ENCODE measurements around the gene VWA8. TPM values are rescaled to one million over a fixed set of nuclear protein-coding genes. Genes with fewer than 3 reads are reported as not detected.
"Not testable (repeated sequence)": the region's sequence is repeated elsewhere in the genome, so short reads cannot be mapped to it uniquely, and the experiment has no call there.

The VWA8 gene
- total RNA-seq, 1 experiment from 2014 or later, result 20.1 TPM

DNA sequence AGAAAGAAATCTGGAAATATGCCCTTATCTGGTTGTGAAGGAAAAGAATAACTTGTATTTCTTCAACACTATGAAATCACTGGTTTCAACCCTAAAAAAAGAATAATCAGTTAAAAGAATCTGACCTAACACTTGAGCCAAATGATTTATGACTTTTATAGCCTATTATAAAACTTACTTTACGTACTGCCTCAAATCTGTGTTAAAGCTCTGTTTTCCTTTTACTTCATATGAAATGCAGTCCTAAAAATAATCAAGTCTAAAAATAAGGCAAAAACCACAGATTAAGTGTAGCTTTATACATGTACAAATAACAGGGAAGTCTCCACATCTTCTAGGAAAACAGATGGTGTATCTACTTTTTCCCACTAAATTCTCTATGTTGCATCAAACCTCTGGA, 101.3 kb downstream of the VWA8 start:
- no peak for DNase-seq (ENCODE audit: extremely low read depth, low read depth)

DNA sequence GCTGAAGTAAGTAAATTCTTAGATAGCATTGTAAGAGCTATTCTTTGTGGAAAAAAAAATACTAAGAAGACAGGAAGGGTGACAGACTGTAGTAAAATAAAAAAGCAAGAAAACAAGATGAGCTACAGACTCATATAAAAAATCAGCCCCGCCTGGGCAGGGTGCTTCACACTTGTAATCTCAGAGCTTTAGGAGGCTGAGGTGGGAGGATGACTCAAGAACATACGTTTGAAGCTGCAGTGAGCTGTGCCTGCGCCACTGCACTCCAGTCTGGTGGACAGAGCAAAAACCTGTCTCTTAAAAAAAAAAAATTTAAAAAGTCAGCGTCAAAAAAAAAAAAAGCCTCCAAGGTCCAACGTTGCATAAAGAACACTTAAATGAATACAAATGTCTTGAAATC, 102.1 kb downstream of the VWA8 start:
- DNase-seq (ENCODE audit: extremely low read depth, low read depth), result no peak

DNA sequence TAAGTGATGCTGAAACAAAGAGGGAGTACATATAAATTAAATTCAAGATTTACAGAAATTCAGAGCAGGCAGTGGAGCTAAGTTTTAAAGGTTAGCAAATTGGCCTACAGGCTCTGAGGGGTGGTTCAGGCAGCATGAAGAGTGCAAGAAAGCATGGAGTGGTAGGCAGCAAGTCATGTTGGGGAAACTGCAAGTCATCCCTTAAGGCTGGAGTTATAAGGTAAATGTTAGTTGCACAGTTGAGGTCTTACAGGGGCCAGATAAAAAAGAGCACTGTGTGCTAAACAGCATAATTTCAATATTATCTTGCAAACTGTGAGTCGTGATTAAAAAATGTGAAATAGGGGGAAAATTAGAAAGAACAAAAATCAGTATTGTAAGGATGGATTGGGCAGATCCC, 106.2 kb downstream of the VWA8 start:
- no peak for DNase-seq (ENCODE audit: extremely low read depth, low read depth)

DNA sequence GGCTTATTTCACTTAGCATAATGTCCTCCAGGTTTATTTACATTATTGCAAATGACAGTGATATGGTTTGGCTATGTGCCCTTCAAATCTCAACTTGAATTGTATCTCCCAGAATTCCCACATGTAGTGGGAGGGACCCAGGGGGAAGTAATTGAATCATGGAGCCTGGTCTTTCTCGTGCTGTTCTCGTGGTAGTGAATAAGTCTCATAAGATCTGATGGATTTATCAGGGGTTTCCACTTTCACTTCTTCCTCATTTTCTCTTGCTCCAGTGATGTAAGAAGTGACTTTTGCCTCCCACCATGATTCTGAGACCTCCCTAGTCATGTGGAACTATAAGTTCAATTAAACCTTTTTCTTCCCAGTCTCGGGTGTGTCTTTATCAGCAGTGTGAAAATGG, 109.6 kb downstream of the VWA8 start:
- no peak for DNase-seq (ENCODE audit: extremely low read depth, low read depth)

DNA sequence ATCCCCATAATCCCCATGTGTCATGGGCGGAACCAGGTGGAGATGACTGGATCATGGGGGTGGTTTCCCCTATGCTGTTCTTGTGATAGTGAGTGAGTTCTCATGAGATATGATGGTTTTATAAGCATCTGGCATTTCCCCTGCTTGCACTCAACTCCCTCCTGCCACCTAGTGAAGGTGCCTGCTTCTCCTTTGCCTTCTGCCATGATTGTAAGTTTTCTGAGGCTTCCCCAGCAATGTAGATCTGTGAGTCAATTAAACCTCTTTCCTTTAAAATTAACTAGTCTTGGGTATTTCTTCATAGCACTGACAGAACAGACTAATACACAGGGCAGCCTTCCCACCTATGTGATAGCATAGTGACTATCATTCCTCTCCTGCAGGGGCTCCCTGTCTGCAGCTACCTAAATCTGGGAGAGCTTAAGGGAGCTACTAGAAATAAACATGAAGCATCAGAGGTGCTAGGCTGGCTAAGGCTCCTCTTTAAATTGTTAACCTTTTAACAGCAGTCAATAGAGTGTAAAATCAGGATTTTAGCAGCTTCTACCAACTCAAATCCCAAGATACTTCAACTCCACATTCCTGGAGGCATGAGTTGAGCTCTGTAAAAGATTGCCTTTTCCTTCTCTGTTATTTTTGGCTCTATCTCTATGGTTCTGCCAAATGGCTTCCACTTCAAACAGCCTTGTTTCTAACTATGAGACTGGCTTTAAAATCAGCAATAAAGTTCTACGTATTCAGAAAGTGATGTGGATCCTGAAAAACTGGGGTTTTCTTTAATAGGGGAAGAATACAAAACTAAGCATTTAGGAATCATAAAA, 112.3 kb downstream of the VWA8 start:
- DNase-seq (ENCODE audit: extremely low read depth, low read depth), result no peak

DNA sequence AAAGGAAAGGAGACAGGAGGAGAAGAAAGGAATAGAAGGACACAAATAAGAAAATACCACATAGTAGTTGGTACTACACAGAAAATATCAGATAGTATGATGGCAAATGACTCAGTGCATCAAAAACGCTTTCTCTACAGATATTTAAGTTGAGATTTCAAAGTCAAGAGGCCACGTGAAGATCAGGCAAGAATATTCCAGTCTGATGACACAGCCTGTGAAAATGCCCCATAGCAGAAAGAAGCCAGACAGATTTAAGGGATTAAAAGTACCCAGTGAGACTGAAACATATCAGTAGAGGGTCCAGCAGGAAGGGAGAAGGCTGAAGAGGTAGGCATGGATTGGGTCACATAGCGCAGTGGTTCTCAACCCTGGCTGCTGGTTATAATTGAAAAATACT, 113.7 kb downstream of the VWA8 start:
- DNase-seq (ENCODE audit: extremely low read depth, low read depth), result no peak

DNA sequence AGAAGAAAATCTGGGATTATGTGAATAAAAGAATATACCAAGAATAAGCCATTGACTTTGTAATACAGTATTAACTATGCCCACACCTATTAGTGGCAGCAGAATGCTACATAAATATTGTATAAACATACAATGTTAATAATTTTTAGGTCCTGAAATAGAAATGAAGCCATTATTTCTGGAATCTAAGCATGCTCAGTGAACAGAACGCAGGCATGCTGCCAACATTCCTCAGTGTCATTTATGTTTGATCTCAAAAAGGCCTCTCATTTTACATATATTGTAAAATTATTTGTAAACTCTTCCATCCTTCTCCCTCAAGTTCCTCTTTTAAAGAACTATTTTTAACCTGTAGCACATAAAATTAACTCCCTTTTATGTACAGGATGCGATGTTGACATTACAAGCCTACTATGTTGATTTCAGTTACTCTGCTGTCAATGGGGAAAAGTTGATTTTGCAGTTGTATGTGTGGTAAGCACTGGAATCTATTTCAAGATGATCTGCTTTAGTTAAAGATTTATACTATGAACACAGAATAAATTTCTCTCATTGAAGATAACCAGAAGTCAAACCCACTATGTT, 118.8 kb downstream of the VWA8 start:
- no peak for DNase-seq (ENCODE audit: extremely low read depth, low read depth)

DNA sequence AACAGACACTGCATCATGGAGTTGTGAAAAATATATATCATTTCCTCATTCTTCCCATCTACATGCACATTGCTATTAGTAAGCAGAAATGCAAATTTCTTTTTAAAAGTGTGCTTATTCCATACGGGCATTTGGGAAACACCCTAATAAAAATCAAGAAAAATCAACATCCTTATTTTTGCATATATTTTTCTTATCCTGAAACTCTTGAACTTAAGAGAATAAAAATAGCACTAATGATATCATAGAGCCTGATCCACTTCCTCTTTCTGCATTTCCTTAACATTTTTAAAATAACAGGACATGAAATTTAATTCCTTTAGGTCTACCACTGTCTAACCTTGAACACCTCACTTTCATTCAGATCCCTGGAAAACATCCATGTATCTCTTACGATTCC, 123.3 kb downstream of the VWA8 start:
- DNase-seq (ENCODE audit: extremely low read depth, low read depth), result no peak

DNA sequence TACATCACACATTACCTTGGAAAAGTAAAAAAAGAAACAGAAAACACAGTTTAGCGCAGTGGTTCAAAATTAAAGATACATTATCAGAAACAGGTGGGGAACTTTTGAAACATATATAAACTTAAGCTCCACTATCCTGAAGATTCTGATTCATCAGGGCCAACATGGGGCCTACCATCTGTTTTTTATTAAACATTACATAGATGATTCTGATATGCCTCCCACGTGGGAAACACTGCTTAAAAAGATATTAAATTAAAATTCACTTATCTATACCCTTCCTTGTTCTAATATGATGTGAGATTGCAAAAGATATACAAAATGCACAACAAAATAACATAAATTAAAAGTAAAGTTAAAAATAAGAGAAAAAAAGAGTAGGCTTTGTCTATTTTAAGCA, 125.0 kb downstream of the VWA8 start:
- no peak for DNase-seq (ENCODE audit: extremely low read depth, low read depth)

DNA sequence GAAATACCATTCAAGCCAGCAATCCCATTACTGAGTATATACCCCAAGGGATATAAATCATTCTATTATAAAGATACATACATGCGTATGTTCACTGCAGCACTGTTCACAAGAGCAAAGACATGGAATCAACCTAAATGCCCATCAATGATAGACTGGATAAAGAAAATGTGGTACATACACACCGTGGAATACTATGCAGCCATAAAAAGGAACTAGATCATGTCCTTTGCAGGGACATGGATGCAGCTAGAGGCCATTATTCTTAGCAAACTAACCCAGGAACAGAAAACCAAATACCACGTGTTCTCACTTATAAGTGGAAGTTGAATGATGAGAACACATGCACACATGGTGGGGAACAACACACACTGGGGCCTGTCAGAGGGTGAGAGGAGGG, 126.2 kb downstream of the VWA8 start:
- not testable (repeated sequence) for DNase-seq (ENCODE audit: extremely low read depth, low read depth)

DNA sequence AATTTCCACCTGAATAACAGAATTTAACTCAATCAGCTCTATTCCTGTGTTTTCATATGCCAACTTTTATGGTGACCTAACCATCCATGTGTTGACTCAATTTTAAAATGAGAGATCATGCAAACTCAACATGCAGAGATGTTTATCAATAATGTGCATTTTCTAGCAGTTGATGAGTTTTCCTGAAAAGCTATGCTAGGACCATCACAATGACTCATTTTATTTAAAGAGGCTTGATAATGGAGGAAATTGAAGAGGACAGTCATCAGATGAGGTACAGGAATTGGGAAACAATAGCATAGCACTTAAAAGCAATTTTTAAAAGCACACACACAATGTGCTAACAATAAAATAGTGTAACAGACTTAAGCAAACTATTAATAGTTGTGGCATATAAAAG, 127.1 kb downstream of the VWA8 start:
- no peak for DNase-seq (ENCODE audit: extremely low read depth, low read depth)

DNA sequence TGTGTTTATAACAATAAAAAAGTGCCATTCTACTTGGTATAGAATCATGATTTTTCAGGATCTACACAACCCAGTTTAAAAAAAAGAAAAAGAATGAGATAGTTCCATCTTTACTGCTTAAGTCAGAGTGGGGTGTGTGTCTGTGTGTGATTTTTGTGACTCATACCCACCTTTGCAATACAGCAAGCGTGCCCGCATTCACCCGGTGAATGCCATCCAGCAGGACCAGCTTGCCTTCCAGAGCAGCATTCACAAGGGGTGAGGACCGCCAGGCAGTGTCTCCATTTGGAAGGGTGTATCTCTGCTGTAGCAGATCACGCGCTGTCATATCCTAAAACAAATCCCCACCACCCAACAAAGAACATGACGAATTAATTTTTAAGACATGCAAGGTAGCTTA, 127.7 kb downstream of the VWA8 start:
- DNase-seq (ENCODE audit: extremely low read depth, low read depth), result no peak

DNA sequence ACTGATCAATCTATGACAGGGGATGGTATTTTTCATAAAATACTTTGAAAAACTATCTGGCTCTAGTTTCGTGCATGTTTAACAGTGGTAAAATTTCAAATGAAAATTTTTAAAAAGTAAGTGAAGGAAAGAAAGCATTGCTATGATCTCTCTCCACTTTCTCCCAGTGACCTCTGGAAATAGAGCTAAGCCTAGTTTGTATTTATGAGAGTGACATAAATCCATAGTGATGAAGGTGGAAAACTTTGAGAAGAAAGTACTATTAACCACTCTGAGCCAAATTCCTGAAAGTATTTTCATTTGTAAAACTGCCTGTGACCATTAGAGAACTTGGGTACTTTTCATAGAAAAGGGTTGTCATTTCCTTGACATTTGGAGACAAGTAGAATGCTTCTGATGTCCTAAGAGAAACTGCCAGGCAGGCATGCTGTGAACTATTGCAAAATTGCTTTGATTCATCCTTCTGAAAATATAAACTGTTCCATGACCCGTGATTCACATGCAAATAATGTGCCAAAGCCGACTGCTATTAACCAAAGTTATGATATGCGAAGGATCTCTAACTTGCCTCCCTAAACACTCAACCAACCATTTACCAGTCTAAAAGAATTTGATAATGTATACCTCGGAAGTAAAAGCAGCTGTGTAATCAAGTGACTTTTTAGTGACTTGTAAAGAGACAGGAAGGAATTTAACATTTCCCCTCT, 133.2 kb downstream of the VWA8 start:
- DNase-seq (ENCODE audit: extremely low read depth, low read depth), result peak; percentile 60

DNA sequence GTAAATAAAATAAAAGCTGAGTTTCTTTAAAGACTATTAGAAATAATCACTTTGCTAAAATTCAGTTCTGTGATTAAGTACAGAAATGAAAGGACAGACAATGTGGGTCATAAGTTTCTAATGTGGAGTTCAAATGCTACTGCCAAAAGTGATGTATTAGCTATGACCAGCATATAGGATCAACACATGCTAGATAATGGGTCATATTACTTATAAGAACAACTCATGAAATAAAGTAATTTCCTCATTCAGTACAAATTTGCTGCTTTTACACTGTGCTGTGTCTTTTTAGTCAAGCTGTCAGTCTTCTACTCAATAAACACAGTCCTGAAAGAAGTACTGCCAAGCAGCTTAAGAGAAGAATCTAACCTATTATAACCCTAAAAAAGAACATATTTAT, 135.2 kb downstream of the VWA8 start:
- DNase-seq (ENCODE audit: extremely low read depth, low read depth), result no peak

DNA sequence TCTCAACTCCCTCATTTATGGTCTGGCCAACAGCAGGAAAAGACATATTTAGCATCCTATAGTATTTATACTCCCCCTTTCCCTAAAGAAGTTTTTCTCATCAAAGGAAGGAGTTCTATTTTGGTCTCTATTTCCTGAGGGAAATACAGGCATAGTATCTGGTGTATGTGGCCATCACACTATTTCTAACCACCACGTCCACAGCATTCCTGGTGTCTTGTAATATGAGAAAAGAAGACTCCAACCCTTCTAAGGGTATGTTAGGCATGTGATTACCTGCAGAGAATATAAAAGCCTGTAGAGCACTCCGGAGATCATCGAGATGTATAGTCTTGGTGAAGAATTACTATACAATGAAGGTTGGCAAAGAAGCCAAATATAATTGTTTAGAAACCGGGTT, 137.4 kb downstream of the VWA8 start:
- DNase-seq (ENCODE audit: extremely low read depth, low read depth), result no peak

DNA sequence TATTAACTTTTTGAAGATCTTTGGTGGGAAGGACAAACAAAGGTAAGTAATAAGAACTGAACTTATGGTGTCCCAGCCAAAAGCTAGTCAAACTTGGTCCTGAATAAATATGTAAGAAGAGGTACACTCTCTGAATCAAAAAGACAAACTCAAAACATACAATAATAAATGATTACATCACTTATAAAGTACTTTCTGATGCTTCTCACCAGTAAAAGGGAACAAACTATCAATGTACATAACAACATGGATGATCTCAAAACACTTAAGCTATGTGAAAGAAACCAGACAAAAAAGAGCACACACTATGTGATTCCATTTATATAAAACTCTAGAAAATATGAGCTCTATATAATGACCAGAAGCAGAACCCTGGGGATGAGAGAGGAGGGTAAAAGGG, 138.3 kb downstream of the VWA8 start:
- DNase-seq (ENCODE audit: extremely low read depth, low read depth), result no peak

DNA sequence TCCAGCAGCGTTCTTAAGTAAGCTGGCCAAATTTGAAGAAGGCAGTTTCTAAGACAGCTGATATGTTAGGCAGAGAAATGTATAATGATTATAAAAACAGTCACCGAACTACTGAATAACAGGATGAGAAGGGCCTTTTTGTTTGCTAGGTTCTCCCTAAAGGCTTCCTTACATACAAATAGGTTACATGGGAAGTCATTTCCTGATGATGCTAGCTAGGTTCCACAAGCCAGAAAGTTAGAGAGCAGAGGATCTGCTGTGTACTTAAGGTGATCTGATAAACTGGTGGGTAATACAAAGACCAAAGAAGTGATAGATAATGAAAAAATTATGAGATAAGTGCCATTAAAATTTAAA, 139.7 kb downstream of the VWA8 start:
- no peak for DNase-seq (ENCODE audit: extremely low read depth, low read depth)

DNA sequence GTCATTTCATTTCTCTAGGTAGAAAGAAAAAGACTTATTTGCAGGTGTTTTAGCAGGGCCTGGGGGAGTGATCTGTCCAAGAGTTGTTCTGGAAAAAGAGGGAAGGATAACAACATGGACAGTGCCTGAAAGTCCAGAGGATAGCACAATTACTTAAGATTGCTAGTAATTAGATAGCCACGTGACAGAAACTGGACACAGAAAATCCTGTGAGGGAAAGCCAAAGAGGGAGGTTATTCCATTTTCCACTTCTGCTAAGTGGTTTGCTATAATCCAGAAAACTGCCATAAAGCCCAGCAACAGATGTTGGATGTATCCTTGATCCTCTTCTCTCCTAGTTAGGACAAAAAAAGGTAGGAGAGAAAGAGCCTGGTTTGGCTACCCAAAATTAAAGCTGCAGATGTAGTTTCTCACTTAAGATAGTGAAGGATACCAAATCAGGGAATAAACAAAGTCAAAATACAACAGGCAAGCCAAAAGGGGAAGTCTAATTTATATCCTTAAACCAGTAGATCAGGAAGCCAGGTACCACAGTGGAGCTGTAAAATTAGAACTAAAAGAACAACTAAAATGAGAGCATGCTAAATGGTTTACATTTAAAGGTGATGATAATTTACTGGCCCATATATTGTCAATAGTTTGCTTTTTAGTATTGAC, 140.2 kb downstream of the VWA8 start:
- DNase-seq (ENCODE audit: extremely low read depth, low read depth), result no peak

DNA sequence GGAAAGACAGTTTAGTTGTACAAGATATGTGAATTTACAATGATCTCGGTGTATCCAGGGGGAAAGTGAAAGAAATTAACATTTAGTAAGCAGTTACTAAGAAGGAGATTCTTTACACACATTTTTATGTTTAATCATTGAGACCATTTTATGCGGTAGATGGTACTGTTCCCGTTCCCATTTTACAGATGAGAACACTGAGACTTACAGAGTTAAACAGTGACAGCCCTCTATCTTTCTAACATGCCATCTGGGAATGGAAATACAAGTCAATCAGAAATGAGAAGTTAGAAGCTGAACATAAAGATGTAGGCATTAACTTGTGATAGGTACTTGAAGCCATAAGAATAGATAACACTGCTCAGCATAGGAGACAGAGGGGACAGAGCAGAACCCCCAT, 144.9 kb downstream of the VWA8 start:
- no peak for DNase-seq (ENCODE audit: extremely low read depth, low read depth)

DNA sequence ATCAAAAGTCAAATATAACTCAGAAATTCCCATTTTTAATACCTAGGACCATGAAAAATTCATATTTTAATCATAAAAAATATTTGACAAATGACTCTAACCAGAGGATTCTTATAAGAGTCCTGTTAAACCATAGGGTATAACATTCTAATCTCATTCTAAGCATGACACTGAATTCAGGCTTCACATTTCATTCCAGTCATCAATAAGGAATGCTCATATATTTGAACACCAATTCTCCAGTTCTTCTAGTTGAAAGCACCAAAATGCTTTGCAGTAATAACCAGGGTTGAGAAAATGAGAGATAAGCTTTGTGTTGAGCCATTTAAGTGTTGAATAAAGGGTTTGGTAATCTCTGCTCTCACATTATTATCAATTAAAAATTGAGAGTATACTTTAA, 147.5 kb downstream of the VWA8 start:
- DNase-seq (ENCODE audit: extremely low read depth, low read depth), result no peak

DNA sequence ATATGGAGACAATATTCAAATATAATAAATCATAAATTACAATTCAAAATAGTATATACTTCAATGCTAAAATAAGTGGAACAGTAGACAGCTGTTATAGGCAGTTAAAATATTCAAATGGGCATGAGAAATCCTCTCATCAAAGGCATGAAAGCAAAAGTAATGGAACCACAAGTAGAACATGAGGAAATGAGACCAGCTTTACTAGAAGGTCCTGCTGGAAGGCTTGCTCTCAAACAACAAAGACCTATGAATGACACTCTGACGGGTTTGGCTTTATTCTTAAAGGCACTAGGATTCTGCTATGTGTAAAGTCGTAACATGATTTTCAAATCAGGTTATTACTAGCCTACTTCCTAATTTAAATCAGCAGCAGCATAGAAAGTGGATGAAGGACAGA, 148.1 kb downstream of the VWA8 start:
- no peak for DNase-seq (ENCODE audit: extremely low read depth, low read depth)

DNA sequence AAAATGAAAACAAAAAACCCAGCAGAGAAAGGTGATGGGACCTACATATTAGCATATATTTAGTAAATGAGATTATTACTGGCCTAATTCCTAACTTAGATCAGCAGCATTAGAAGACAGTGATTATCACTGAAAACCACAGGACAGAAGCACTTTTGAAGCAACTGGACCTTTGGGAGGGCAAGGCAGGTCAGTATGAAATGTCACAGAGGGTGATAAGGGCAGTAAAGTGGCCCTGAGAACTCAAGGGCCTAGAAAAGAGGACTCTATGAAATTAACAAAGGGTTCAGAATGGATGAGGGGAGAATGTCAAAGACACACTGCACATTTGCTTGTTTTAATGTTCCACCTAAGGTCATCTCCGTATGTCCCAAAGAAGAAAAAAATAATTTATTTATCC, 148.7 kb downstream of the VWA8 start:
- no peak for DNase-seq (ENCODE audit: extremely low read depth, low read depth)
